Esophagus squamous epithelium (tissue), 4 donors: ENCODE measurements around the gene OBP2B.

Experiments
- POLR2A ChIP-seq, 4 donors: fragments of 450-650 bp; IDR thresholded peaks; one replicate each; pipeline ENCODE4 v1.6.1; 2017; ENCODE audit warnings: antibody characterized with exemption in 4 of 4, mild to moderate bottlenecking in 4 of 4, moderate library complexity in 3 of 4
- TF ChIP-seq, protein P1 (sequence below), 6 experiments: fragments of 450-650 bp in 4 of 6; fragments of 200-600 bp in 2 of 6; sonication (generic) in 2 of 6; IDR thresholded peaks; one replicate each; pipeline ENCODE4 v1.5.1; 2016 to 2019; ENCODE audit warnings: antibody characterized with exemption in 6 of 6, mild to moderate bottlenecking in 4 of 6, moderate library complexity in 4 of 6

DNA sequence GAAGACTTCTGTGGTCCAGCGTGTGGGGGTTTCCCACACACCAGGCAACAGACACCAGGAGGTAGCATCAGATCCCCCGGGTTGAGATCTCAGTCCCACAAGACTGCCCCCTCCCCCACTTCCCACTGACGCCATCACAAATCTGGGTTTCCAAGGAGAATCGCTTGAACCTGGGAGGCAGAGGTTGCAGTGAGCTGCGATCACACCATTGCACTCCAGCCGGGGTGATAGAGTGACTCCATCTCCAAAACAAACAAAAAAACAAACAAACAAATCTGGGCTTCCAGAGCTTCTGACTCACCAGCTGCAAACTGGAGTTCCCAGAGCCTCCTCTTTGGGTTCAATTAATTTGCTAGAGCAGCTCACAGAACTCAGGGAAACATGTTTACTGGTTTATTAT, 40.6 kb downstream of the OBP2B start:
- no peak for TF ChIP-seq POLR2A (IDR thresholded peaks at IDR 0.05)
- TF ChIP-seq, protein P1, sequence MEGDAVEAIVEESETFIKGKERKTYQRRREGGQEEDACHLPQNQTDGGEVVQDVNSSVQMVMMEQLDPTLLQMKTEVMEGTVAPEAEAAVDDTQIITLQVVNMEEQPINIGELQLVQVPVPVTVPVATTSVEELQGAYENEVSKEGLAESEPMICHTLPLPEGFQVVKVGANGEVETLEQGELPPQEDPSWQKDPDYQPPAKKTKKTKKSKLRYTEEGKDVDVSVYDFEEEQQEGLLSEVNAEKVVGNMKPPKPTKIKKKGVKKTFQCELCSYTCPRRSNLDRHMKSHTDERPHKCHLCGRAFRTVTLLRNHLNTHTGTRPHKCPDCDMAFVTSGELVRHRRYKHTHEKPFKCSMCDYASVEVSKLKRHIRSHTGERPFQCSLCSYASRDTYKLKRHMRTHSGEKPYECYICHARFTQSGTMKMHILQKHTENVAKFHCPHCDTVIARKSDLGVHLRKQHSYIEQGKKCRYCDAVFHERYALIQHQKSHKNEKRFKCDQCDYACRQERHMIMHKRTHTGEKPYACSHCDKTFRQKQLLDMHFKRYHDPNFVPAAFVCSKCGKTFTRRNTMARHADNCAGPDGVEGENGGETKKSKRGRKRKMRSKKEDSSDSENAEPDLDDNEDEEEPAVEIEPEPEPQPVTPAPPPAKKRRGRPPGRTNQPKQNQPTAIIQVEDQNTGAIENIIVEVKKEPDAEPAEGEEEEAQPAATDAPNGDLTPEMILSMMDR (IDR thresholded peaks at IDR 0.05) = no peak
